ENCODE data around the gene SDF4.

- TF ChIP-seq GATA3 (IDR thresholded peaks at IDR 0.05; ENCODE audit: low read depth, low read length) (no peak), GATA2 (IDR thresholded peaks at IDR 0.05; ENCODE audit: low read depth, low read length) (no peak)
Measured at GRCh38 chr1:1179346-1179982, 52.3 kb downstream of the SDF4 start.

All from SH-SY5Y (cell line).